ENCODE data around the gene DGKK.

The DGKK gene

GRCh38 chrX:50327235-50327634, 143.4 kb downstream of the DGKK start:
- H3K36me3 Mint-ChIP-seq (ENCODE audit: low read depth): no peaks in the 10 kb centered on the region
- no peak overlapping the region for H3K4me3 Mint-ChIP-seq
- no peaks in the 10 kb centered on the region for H3K4me1 Mint-ChIP-seq
- no peak for TF ChIP-seq CTCF (IDR thresholded peaks at IDR 0.05; ENCODE audit: unreplicated experiment in 3 of 3)
- no peak overlapping the region for H3K27ac Mint-ChIP-seq
- H3K27me3 Mint-ChIP-seq (ENCODE audit: low read depth): no peaks in the 10 kb centered on the region
- H3K9me3 Mint-ChIP-seq: peaks cover 23% of the 10 kb centered on the region
